ENCODE measurements around the gene CDK8. TPM values are rescaled to one million over a fixed set of nuclear protein-coding genes. Genes with fewer than 3 reads are reported as not detected.
A peak's percentile ranks its signal among the peaks of the same experiment; 100 is the strongest.

The CDK8 gene
- 8.9 TPM for total RNA-seq (2013)
- polyA plus RNA-seq = 10 to 100 TPM in 1 of 3 donors, 1 to 10 TPM in 2; 3.0 to 10.9 (median 3.3) TPM
- polyA minus RNA-seq = 5.0 and 5.4 TPM in 2 replicates
- total RNA-seq = 5.5 to 21.6 (median 10.5) reads per million in 11 experiments

DNA sequence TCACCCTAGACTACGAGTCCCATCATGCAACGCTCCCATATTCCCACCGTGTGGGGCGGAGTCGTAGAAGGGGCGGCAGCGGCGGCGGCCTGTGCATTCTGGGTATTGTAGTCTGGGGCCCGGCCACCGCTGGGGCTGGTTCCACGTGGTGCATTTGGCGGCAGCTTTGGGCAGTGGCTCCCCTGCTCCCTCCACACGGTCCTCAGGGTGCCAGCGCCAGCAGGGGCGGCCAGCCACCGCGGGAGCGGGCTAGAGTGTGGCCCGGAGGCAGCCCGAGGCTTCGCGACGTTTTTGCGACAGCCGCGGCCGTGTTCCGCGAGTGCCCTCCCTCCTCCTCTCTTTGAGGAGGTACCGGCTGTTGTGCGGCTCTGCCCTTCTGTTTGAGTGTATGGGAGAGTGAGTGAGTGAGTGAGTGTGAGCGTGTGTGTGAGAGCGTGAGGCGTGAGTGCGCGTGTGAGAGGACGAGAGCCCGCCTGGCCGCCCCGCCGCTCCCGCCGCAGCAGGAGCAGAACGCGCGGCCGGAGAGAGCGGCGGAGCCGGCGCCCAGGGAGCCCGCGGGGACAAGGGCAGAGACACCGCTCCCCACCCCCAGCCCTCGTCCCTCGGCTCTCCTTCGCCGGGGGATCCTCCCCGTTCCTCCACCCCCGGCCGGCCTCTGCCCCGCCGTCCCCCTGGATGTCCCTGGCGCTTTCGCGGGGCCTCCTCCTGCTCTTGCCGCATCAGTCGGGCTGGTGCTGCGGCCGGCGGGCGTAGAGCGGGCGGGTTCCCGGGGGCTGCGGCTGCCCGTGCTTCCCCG is at the start of gene CDK8:
Gene CDK8, plus strand, starts transcription at position 343 of the 796 bp plus-strand sequence. CDS start 513 bp downstream, outside the sequence.
- H3K4me1 ChIP-seq (ENCODE audit: control insufficient read depth in 1 of 2, insufficient read depth in 2 of 2, low read length in 2 of 2) = peaks cover 15 to 18% of the 10 kb centered on the region in 2 donors
- no peaks in the 10 kb centered on the region for H3K9me3 ChIP-seq (replicated peaks in 1 of 2; ENCODE audit: control insufficient read depth in 1 of 2, insufficient read depth in 1 of 2, low read length in 2 of 2)
- DNase-seq = peak; percentile 72 to 83 (median 77)
- peak within 1 kb of the TSS; percentile 85 for H3K4me2 ChIP-seq (replicated peaks; ENCODE audit: extremely low read depth, low read length, poor library complexity, severe bottlenecking)
- Mint-ChIP-seq H3K4me1 (peaks cover 25% of the 10 kb centered on the region), H3K9me3 (no peaks in the 10 kb centered on the region), H3K4me3 (peak within 1 kb of the TSS; percentile 84 to 98), H3K36me3 (no peaks in the 10 kb centered on the region), H3K27ac (peak within 1 kb of the TSS; percentile 50 to 88 (median 82)), H3K27me3 (ENCODE audit: low read depth in 3 of 3) (peaks cover 0 to 7% (median 0%) of the 10 kb centered on the region in 3 donors)
- no peaks in the 10 kb centered on the region for H3K27me3 ChIP-seq (ENCODE audit: control insufficient read depth in 2 of 2, insufficient read depth in 2 of 2, low read length in 2 of 2)
- peaks cover 20% of the 10 kb centered on the region for H4K20me1 ChIP-seq (ENCODE audit: insufficient read depth, low read length)
- under 1% methylated on average over 75 of the region's 79 CpGs for whole genome bisulfite sequencing (ENCODE audit: insufficient coverage)
- H3K27ac ChIP-seq (ENCODE audit: low read depth in 1 of 2, low read length in 2 of 2) = peak within 1 kb of the TSS; percentile 65 to 79
- intact Hi-C loops (cut with micrococcal nuclease) = loop anchor here (2.0 to 10.0 kb wide), 3 partner anchors 31 to 69 kb away; partner anchors contain the start of gene RNF6 (in 1 of the 2)
- H3K9ac ChIP-seq (ENCODE audit: insufficient read depth, low read length, poor library complexity, severe bottlenecking) = peak within 1 kb of the TSS; percentile 75
- peaks cover 45% of the 10 kb centered on the region for H3K79me2 ChIP-seq (ENCODE audit: insufficient read depth, low read length)
- H3K4me3 ChIP-seq (replicated peaks in 1 of 3; ENCODE audit: low read depth in 2 of 3, low read length in 3 of 3) = peak within 1 kb of the TSS; percentile 59 to 98 (median 66)
- peak within 1 kb of the TSS; percentile 93 for H2AFZ ChIP-seq (ENCODE audit: insufficient read depth, low read depth, low read length, poor library complexity, severe bottlenecking)
- TF ChIP-seq, protein P1, sequence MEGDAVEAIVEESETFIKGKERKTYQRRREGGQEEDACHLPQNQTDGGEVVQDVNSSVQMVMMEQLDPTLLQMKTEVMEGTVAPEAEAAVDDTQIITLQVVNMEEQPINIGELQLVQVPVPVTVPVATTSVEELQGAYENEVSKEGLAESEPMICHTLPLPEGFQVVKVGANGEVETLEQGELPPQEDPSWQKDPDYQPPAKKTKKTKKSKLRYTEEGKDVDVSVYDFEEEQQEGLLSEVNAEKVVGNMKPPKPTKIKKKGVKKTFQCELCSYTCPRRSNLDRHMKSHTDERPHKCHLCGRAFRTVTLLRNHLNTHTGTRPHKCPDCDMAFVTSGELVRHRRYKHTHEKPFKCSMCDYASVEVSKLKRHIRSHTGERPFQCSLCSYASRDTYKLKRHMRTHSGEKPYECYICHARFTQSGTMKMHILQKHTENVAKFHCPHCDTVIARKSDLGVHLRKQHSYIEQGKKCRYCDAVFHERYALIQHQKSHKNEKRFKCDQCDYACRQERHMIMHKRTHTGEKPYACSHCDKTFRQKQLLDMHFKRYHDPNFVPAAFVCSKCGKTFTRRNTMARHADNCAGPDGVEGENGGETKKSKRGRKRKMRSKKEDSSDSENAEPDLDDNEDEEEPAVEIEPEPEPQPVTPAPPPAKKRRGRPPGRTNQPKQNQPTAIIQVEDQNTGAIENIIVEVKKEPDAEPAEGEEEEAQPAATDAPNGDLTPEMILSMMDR (IDR thresholded peaks at IDR 0.05) = no peak
- H3K36me3 ChIP-seq (replicated peaks in 1 of 2; ENCODE audit: control insufficient read depth in 1 of 2, insufficient read depth in 2 of 2, low read length in 2 of 2) = no peaks in the 10 kb centered on the region

DNA sequence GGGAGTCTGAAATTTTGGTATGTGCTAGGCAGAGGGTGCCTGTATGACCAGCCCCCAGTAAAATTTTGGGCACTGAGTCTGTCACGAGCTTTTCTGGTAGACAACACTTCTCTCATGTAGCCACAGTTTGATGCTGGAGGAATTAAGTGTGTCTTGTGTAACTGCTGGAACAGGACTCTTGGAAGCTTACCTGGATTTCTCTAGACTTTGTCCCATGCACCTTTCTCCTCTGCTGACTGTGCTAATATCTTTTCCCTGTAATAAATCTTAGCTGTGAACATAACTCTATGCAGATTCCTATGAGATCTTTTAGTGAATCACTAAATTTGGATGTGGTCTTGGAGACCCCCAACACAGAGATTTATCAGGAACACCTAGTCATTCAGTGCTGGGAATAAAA is 45.6 kb upstream of the CDK8 start:
- Histone ChIP-seq H3K4me3 (replicated peaks in 1 of 3; ENCODE audit: low read depth in 2 of 3, low read length in 3 of 3) (no peak overlapping the region), H3K9ac (ENCODE audit: insufficient read depth, low read length, poor library complexity, severe bottlenecking) (no peak overlapping the region), H4K20me1 (ENCODE audit: insufficient read depth, low read length) (peaks cover 15% of the 10 kb centered on the region), H3K4me1 (ENCODE audit: control insufficient read depth in 1 of 2, insufficient read depth in 2 of 2, low read length in 2 of 2) (no peaks in the 10 kb centered on the region), H3K27me3 (ENCODE audit: control insufficient read depth in 2 of 2, insufficient read depth in 2 of 2, low read length in 2 of 2) (no peaks in the 10 kb centered on the region), H3K36me3 (replicated peaks in 1 of 2; ENCODE audit: control insufficient read depth in 1 of 2, insufficient read depth in 2 of 2, low read length in 2 of 2) (peaks cover 46 to 88% of the 10 kb centered on the region in 2 donors), H3K9me3 (replicated peaks in 1 of 2; ENCODE audit: control insufficient read depth in 1 of 2, insufficient read depth in 1 of 2, low read length in 2 of 2) (no peaks in the 10 kb centered on the region), H2AFZ (ENCODE audit: insufficient read depth, low read depth, low read length, poor library complexity, severe bottlenecking) (no peak overlapping the region), H3K27ac (ENCODE audit: low read depth in 1 of 2, low read length in 2 of 2) (no peak overlapping the region), H3K79me2 (ENCODE audit: insufficient read depth, low read length) (no peaks in the 10 kb centered on the region), H3K4me2 (replicated peaks; ENCODE audit: extremely low read depth, low read length, poor library complexity, severe bottlenecking) (no peak overlapping the region)
- Mint-ChIP-seq H3K27ac (no peak overlapping the region), H3K9me3 (no peaks in the 10 kb centered on the region), H3K4me1 (no peaks in the 10 kb centered on the region), H3K4me3 (no peak overlapping the region), H3K27me3 (ENCODE audit: low read depth in 3 of 3) (no peaks in the 10 kb centered on the region), H3K36me3 (peaks cover 55 to 76% of the 10 kb centered on the region in 2 donors)
- no CpG with 5 or more reads among the region's 1 CpG for WGBS (ENCODE audit: insufficient coverage)
- TF ChIP-seq, protein P1 (IDR thresholded peaks at IDR 0.05) = no peak
- intact Hi-C loops (cut with micrococcal nuclease) = no loop called here
- no peak for DNase-seq
